HG03575 (cell line): ENCODE data around the gene CERT1.
"Not testable (repeated sequence)": the region's sequence is repeated elsewhere in the genome, so short reads cannot be mapped to it uniquely, and the experiment has no call there.

ENCODE experiments used
- ATAC-seq: cut with Tn5 transposase; IDR thresholded peaks from one replicate; pipeline ENCODE4 v1.9.1; 2021; ENCODE audit not compliant: unreplicated experiment, insufficient number of reproducible peaks, low FRiP score; ENCODE audit errors: extremely low read depth

CERT1 gene

GRCh38 chr5:75496026-75496425, 15.4 kb downstream of the CERT1 start:
- ATAC-seq: no peak

DNA sequence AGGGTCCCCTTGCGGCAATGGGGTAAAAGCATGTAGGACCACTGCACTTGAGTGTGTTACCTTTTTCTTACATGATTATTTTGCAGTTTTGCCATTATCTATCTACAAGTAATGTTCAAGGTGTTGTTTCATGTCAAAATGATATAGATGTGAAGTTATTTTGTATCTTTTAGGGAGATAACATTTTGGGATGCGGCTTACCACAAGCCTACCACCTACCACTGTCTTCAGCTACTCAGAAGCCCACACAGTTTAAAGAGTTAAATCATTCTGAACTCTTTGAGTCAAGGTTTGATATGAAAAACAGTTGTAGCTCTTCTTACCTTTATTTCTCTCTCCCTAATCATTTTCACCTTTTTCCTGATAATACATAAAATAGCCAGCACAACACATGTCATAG, 19.8 kb downstream of the CERT1 start:
- ATAC-seq: no peak

GRCh38 chr5:75489847-75490246, 21.6 kb downstream of the CERT1 start:
- ATAC-seq: not testable (repeated sequence)

DNA sequence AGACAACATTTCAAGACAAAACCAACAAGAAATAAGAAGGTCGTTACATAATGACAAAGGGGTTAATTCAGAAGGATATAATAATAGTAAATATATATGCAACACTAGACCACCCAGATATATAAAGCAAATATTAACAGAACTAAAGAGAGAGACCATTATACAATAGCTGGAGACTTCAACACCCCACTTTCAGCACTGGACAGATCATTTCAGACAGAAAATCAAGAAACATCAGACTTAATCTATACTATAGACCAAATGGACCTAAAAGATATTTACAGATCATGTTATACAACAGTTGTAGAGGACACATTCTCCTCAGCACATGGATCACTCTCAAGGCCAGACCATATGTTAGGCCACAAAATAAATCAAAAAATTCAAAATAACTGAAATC, 26.8 kb downstream of the CERT1 start:
- ATAC-seq: no peak

DNA sequence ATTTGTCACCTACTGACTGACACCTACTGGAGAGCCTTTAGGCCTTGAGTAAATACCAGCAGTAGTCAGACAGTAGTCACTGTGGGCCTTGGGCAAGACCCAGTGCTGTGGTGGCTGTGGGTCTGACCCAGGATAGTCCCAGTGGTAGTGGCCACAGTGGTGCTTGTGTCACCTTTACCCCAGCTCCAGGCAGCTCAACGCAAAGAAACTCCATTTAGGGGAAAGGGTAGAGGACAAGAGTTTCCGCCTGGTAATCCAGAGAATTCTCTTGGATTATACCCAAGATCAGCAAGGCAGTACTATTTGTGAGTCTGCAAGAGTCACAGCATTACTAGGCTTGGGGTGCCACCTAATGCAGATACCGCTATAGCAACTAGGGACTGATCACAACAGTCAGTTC, 28.9 kb downstream of the CERT1 start:
- no peak for ATAC-seq

DNA sequence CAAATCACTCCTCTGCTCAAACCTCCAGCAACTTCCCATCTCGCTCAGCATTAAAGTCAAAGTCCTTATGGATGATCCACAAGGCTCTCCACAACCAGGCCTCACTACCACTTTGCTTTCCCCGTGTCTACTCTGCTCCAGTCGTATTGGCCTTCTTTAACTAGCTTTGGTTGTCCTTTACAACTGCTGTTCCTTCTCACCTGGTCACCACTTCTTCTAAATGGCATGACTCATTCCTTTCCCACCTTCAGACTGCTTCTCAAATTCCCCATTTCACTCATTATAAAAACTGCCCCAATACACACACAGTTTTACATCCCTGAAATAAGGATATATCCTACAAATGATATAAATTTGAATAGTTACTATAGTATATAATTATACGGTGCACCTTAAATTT, 30.4 kb downstream of the CERT1 start:
- ATAC-seq: no peak

GRCh38 chr5:75475364-75475763, 36.1 kb downstream of the CERT1 start:
- no peak for ATAC-seq

- no peak for ATAC-seq
Measured at GRCh38 chr5:75473463-75473862, 38.0 kb downstream of the CERT1 start.

DNA sequence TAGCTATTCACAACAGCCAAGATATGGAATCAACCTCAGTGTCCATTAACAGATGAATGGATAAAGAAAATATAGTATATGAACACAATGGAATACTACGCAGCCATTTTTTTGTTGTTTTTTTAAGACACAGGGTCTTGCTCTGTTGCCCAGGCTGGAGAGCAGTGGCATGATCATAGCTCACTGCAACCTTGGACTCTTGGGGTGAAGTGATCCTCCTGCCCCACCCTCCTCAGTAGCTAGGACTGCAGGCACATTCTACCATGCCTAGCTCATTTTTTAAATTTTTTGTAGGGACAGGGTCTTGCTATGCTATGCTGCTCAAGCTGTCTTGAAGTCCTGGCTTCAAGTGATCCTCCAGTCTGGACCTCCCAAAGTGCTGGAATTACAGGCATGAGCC, 38.5 kb downstream of the CERT1 start:
- ATAC-seq: no peak

GRCh38 chr5:75471193-75471592, 40.2 kb downstream of the CERT1 start:
- ATAC-seq: no peak

GRCh38 chr5:75469017-75469416, 42.4 kb downstream of the CERT1 start:
- ATAC-seq: no peak

GRCh38 chr5:75468593-75468992, 42.8 kb downstream of the CERT1 start:
- ATAC-seq: no peak

GRCh38 chr5:75466006-75466716, 45.3 kb downstream of the CERT1 start:
- no peak for ATAC-seq

DNA sequence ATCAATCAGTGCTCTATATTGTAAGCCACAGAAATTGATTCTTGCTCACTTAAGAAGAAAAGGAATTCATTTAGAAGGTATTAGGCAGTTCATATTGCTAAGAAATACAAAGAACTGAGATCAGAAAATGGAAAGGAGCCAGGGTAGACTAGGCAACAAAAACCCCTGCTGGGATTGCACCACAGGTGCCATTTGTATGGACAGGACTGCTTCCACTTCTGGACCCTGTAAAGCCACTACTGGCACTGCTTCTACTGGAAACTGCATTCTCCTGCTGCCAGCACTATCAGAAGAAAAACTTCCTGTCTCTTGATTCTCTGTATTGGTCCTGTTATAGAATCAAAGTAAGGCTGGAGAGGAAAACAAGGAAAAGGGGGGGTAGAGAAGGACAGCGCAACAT, 45.9 kb downstream of the CERT1 start:
- no peak for ATAC-seq

DNA sequence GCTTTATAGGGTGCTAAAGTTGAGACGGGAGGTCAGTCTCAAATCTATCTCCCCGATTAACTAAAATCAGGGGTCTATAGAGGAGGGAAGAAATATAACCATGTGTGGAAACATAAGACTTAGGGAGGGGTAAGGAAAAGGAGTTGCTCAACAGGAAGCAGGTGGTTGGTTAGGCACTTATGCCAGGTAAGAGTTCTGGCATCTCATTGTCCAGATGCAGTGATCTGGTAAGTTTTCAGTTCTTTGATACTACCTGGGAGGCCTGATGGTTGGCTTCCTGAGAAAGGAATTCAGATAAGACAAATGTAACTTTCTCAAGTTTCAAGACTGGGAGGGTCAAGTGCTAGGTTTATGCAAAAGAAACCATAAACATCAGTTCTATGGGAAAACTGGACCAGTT, 47.7 kb downstream of the CERT1 start:
- no peak for ATAC-seq

- ATAC-seq: no peak
Measured at GRCh38 chr5:75461679-75462078, 49.8 kb downstream of the CERT1 start.

DNA sequence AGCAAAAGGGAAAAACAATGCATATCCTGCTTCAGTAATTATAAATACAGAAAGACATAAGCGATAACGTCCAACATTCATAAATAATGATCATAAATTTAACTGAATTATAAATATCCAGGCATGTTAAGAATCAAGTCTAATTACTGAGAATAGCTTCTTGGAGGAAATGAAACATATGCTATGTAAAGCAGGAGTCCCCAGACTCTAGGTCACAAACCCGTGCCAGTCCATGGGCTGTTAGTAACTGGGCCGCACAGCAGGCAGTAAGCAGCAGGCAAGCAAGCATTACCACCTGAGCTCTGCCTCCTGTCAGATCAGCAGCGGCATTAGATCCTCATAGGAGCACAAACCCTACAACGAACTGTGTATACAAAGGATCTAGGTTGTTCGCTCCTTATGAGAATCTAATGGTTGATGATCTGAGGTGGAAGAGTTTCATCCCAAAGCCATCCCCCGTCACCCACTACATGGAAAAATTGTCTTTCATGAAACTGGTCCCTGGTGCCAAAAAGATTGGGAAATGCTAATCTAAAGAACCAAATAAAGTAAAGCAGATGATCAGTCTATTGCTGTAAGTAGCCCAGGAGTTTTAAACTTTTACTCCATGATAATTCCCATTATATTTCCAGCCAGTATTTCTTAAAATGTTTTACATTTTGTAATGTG, 50.4 kb downstream of the CERT1 start:
- ATAC-seq: peak; percentile 43

- no peak for ATAC-seq
Measured at GRCh38 chr5:75460532-75460931, 50.9 kb downstream of the CERT1 start.

DNA sequence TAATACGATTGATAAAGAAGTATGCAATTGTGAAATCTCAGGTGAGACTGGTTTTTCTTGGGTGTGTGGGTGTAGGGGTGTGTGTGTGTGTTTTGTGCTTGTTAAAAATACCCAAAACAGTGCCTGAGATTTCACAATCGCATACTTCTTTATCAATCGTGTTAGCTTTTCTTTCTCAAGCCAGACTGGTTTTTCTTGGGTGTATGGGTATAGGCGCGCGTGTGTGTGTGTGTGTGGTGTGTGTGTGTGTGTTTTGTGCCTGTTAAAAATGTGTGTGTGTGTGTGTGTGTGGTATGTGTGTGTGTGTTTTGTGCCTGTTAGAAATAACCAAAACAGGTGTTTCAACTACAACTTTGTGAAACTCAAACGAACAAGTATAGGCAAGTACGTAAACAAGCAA, 53.7 kb downstream of the CERT1 start:
- no peak for ATAC-seq

DNA sequence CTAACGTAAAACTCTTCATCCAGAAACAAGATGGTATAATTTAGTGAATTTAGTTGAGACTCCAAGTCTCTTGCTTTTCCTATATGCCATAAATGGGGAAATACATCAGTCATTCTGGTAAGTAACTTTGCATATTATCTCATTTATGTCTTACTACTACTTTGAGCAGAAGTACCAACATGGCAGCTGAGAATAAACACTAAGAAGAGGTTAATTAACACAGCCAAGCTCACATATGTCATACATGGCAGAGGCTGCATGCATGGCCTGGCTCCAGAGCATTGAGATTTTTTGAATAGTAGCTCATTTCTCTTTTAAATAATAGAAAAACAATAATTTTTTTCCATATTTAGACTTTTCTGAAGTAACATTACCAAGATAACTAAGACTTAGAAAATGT, 54.3 kb downstream of the CERT1 start:
- no peak for ATAC-seq

- no peak for ATAC-seq
Measured at GRCh38 chr5:75450069-75450468, 61.4 kb downstream of the CERT1 start.
